ENCODE results near the gene RBL2.

DNA sequence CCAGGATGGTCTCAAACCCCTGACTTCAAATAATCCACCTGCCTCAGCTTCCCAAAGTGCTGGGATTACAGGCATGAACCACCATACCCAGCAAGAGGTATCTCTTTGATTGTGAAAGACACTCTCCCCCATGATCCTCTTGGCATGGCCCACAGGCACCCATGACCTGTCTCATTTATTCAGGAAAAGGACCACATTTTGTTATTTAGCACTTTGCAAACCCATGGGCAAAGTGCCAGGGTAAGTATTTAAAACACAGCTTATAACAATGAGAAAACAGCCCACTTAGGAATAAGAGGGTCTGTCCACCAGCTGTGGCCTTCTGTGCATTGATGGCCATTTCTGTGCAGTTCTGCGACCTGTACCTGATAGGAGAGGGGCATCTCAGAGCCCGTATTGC lies 81.5 kb downstream of the RBL2 start:
- TF ChIP-seq YY1 (IDR thresholded peaks at IDR 0.05; ENCODE audit: insufficient read depth, insufficient read length) (no peak), ZNF274 (IDR thresholded peaks at IDR 0.05; ENCODE audit: low read depth, low read length) (no peak), SUZ12 (IDR thresholded peaks at IDR 0.05; ENCODE audit: extremely low read depth, insufficient read depth, insufficient read length) (no peak)

All from NT2/D1 (cell line).